HG03025 (cell line): Measurements from ENCODE around the gene DPP10.

ENCODE experiments used
- ATAC-seq: cut with Tn5 transposase; IDR thresholded peaks from one replicate; pipeline ENCODE4 v1.9.1; 2021; ENCODE audit warnings: mild to moderate bottlenecking, moderate library complexity; ENCODE audit not compliant: unreplicated experiment, low FRiP score

The DPP10 gene

DNA sequence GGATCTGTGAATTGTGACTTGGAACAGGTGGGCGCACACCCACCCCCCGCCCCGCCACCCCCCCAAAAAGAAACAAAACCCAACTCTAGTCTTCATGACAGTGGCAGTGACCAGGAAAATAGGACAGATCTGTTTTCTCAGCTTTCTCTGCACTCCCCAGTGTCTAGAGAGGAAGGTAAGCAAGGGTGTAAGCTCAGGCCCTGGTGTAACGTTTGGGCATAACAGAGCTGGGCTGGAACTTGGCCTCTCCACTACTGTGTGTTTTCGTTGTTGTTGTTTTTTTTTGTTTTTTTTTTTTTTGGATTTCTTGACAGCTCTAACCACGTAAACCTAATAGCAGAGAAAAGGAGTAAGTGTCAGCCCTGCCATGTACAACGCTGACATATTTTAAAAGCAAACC, 1160.8 kb downstream of the DPP10 start:
- ATAC-seq: no peak

GRCh38 chr2:115606350-115606749, 1163.9 kb downstream of the DPP10 start:
- no peak for ATAC-seq

- ATAC-seq: no peak
Observed at GRCh38 chr2:115609978-115610377, 1167.5 kb downstream of the DPP10 start.

- no peak for ATAC-seq
Observed at GRCh38 chr2:115610888-115611287, 1168.4 kb downstream of the DPP10 start.

DNA sequence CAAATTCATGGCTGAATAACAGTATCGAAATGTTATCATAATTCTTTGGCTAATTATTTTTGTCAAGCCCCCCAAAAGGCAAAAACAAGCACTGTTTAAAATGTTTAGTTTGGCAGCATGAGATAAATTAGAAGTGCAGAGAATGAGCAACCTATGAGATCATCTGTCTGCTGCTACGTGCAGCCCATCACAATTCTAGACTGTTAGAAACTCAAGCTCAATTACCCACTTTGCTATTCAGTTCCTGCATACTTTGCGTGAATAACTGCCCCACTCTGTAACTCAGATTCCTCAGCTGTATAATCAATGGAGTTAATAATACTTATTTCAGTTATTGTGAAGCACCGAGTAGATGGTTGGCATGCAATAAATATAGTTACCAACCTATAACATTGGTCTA, 1181.9 kb downstream of the DPP10 start:
- ATAC-seq: no peak

- no peak for ATAC-seq
Observed at GRCh38 chr2:115634578-115634977, 1192.1 kb downstream of the DPP10 start.

GRCh38 chr2:115635430-115635829, 1193.0 kb downstream of the DPP10 start:
- no peak for ATAC-seq

DNA sequence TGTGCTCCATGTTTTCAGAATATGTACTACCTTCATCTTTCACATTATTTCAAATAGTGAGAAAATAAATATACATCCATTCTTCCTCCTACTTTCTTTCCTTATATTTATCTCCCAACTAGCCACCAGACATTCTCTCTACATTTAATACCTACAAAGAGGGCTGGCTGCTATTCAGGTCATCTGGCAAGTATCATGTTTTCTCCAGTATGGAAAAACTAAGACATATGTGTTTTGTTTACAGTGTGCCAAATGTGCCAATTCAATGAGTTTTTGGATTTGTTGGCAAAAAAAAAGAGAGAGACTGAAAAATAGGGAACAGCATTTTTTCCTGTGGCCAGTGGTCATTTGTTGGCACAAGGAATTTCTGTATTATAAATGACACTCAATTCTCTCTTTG, 1207.3 kb downstream of the DPP10 start:
- no peak for ATAC-seq

DNA sequence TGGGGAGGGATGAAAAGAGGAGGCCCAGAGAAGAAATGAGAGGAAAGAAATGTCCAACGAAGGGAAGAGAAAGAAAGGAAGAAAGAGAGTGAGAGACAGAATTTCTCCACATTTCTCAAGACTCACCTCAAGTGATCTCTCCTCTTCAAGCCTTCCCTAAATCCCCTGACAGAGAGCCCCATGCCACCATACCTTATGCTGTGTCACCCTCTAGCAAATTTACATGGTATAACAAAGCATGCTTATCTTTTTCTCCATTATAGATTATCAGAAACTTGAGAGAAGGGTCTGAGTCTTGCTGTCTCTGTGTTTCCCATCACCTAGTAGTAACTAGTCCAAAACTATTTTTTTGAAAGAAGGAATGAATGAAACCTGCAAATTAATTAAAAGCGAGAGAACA, 1208.4 kb downstream of the DPP10 start:
- ATAC-seq: no peak

DNA sequence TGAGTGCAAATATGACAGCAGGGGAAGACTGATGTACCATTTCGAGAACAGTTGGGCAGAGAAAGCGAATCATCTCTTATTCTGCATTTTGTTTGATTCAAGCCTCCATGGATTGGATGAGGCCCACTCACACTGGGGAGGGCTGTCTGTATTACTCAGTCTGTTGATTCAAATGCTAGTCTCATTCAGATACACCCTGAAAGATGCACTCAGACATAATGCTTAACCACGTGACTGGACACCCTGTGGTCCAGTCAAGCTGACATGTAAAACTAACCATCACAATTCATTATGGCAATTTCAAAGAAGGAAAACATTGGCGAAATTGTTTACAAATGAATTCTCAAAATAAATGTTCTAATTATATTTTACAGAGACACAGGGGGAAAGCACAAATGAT, 1210.2 kb downstream of the DPP10 start:
- ATAC-seq: no peak

GRCh38 chr2:115654362-115654761, 1211.9 kb downstream of the DPP10 start:
- no peak for ATAC-seq

- no peak for ATAC-seq
Observed at GRCh38 chr2:115678129-115678528, 1235.7 kb downstream of the DPP10 start.

GRCh38 chr2:115684345-115684744, 1241.9 kb downstream of the DPP10 start:
- no peak for ATAC-seq

- ATAC-seq: no peak
Observed at GRCh38 chr2:115691409-115691808, 1249.0 kb downstream of the DPP10 start.

DNA sequence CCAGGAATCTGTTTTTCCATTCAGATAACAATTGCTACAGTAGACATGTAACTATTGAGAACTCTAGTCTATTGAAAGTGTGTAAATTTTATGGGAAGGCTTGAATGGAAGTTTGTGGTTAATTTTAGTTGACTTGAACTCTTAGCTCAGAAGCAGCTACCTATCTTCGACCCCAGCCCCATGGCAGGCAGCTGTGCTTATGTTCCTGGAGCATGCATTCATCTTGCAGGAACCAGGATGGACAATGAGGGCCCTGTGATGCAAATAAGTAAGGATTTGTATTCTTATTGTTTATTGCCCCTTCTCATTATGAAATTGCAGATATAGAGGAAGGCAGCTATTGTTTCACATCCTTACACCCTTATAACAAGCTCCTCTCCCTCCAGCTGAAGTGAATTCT, 1252.2 kb downstream of the DPP10 start:
- ATAC-seq: no peak

DNA sequence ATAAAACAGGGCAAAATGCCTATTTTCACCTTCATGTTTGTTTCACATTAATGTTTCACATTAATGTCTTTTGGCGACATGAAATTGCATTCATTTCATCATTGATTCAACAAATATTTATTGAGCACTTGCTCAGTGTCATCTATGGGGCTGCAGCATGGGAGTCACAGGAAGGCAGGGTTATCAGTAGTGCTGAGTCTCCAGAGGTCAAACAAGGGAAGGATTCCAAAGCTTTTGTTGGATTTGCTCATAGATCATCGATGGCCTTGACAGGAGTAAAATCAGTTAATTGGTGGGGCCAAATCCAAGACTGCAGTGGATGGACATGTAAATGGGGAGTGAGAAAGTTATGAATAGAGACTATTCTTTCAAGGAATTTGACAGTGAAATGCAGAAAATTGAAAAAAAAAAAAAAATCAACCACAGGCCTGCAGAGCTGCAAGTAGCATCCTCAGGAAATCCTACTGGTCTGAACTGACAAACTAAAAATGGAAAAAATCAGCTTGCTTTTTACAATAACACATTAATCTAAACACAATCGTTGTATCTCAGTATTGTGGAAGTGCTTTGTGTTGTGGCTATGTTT, 1290.8 kb downstream of the DPP10 start:
- ATAC-seq: no peak

DNA sequence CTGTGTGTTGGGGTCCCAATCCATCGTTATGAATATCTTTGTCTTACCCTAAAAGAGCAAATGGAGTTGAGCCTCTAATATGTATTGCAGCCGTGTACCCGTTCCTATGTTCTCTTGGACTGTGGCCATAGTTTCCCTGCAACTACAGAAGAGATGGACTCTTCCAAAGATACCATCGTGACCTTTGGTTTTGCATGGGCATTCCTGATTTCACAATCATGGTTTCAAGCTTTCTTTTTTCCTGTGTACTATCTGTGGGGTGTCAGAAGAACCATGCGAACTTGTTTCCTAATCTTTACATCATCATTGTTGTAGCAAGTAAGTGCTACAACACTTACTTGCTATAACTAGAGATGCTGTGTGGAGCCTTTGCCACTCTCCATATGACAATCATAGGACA, 1295.7 kb downstream of the DPP10 start:
- no peak for ATAC-seq

- no peak for ATAC-seq
Observed at GRCh38 chr2:115739574-115739973, 1297.1 kb downstream of the DPP10 start.

- ATAC-seq: no peak
Observed at GRCh38 chr2:115746151-115746550, 1303.7 kb downstream of the DPP10 start.

GRCh38 chr2:115757286-115757685, 1314.8 kb downstream of the DPP10 start:
- ATAC-seq: no peak

DNA sequence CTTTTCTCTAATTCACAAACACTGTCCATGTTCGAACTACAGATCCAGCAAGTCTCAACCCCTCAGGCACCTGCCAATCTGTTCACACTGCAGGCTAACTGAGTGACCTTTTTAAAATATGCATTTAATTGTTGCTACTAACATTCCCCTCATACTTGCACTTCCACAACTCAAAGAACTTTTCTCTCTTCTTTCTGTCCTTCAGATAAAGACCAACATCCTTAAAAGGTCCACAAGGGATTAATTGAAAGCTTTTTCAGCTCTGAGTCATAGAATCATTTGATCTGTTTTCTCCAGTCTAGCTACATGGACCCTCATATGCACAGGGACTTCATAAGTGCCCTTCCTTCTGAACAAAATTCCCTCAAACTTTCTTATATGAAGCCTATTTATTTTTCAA, 1321.2 kb downstream of the DPP10 start:
- ATAC-seq: no peak

GRCh38 chr2:115771516-115771915, 1329.1 kb downstream of the DPP10 start:
- no peak for ATAC-seq

- ATAC-seq: no peak
Observed at GRCh38 chr2:115774361-115774760, 1331.9 kb downstream of the DPP10 start.
